ENCODE measurements around the gene HSPG2.
"Not testable (repeated sequence)": the region's sequence is repeated elsewhere in the genome, so short reads cannot be mapped to it uniquely, and the experiment has no call there.

HSPG2 gene

DNA sequence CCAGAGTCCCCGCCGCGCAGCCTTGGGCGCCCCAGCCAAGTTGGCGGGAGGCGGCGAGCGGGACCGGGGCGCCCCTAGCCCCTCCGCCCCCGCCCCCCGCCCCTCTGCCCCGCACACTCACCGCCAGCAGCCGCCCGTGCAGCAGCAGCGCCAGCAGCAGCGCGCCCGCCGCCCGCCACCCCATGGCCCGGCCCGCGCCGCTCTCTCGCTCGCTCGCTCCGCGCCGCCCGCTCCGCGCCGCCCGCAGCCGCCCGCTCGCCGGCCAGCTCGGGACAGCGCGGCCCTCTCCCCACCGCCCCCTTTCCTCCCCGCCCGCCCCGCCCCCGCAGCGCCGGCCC, at the start of gene HSPG2:
Gene HSPG2 (minus strand): TSS at position 277 of the 338 bp plus-strand sequence. CDS start 93 bp downstream, at position 184.
- DNase-seq (ENCODE audit: low read depth): no peak

DNA sequence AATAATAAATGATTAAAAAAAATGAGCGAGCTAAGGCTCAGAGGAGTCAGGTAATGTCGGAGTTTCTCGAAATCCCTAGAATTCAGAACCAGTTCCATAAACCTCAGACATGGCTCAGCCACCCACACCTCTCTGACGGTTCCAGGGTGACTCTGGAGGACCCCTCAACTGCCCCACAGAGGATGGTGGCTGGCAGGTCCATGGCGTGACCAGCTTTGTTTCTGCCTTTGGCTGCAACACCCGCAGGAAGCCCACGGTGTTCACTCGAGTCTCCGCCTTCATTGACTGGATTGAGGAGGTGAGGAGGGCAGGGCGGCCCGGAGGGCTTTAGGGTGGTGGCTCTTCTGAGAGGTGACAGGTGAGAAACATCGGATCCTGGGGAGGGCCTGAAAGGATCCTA, 49.3 kb upstream of the HSPG2 start:
- not testable (repeated sequence) for DNase-seq (ENCODE audit: low read depth)

DNA sequence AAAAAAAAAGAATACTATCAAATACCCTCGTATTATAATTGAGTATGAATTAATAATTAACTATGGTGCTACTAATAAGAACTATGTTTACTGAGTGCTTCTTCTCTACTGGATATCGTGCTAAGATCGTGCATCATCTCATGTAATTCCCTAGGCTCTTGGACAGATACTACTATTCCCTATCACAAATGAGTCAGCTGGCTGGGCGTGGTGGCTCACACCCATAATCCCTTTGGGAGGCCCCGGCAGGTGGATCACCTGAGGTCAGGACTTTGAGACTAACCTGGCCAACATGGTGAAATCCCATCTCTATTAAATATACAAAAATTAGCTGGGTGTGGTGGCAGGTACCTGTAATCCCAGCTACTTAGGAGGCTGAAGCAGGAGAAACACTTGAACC, 48.8 kb upstream of the HSPG2 start:
- not testable (repeated sequence) for DNase-seq (ENCODE audit: low read depth)

DNA sequence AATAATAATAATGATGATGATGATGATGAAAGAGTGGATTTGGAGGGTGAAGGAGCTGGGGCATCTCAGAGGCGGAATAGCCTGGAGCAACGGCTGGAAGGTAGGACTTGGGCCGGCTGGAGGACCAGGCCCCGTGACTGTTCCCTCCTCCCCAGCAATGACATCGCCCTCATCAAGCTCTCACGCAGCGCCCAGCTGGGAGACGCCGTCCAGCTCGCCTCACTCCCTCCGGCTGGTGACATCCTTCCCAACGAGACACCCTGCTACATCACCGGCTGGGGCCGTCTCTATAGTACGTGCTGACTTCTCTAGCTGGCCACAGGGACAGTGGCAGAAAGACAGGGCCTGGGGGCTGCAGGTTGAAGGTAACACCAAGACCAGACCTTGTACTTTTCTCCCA, 46.4 kb upstream of the HSPG2 start:
- not testable (repeated sequence) for DNase-seq (ENCODE audit: low read depth)

DNA sequence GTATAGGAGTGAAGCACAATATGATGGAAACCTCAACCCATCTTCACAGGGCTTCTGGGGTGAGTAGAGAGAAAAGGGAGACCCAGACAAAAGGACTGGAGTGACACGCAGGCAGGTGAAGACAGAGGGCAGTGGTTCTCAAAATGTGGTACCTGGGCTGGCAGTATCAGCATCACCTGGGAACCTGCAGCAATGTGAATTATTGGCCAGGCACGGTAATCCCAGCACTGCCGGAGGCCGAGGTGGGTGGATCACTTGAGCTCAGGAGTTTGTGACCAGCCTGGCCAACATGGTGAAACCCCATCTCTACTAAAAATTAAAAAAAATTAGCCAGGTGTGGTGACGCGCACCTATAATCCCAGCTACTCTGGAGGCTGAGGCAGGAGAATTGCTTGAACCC, 45.0 kb upstream of the HSPG2 start:
- DNase-seq (ENCODE audit: low read depth): not testable (repeated sequence)

DNA sequence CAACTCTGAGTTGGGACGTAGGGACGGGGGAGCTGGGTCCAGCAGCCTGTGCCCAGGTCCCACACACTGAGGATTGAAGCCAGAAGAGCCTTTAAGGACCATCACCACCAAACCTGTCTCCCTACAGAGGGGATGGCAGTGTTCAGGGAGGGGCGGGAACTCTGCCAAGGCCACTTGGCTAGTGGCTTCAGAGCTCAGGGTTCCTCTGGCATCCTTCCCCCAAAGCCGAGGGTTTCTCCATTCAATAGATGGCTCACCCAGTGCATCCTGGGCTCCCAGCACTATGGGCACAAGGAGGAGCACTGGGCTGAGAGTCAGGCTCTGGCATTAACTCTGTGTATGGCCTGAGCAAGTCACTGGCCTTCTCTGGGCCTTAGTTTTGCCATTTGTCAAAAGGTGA, 44.1 kb upstream of the HSPG2 start:
- not testable (repeated sequence) for DNase-seq (ENCODE audit: low read depth)

DNA sequence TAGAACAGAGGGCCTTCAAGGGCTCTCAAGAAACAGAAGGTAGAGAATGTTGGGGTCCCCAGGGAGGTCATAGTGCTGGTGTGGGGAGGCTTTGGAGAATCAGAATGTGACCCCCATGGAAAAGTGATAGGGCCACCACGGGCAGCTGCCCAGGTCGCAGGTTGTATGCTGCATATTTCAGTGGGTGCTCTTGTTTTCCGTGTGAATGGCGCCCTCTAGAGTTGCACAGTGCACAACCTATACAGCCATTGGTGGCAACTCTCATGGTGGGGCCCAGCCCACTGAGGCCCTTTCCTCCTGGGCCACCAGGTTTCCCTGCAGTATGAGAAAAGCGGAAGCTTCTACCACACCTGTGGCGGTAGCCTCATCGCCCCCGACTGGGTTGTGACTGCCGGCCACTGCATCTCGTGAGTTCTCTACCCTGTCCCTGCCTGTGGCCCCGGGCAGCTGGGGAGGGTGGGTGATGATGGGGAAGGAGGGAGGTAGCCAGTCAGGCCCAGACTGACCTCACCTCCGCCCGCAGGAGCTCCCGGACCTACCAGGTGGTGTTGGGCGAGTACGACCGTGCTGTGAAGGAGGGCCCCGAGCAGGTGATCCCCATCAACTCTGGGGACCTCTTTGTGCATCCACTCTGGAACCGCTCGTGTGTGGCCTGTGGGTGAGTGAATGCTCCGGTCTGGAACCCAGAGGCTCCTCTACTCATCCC, 43.6 kb upstream of the HSPG2 start:
- not testable (repeated sequence) for DNase-seq (ENCODE audit: low read depth)

DNA sequence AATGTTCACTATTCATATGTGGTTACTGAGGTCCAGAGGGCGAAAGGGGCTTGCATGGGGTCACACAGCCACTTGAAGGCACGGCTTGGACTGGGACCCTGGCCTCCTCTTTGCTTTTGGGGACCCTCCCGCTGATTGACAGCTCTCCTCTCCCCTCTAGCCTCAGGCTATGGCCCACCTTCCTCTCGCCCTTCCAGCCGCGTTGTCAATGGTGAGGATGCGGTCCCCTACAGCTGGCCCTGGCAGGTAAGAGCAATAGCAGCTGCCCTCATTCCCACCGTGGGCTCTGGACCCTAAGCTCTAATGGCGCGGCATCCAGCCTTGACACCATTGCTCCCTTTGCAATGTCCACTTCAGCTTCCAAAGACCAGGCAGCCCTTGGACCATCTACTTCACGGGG, 41.1 kb upstream of the HSPG2 start:
- DNase-seq (ENCODE audit: low read depth): not testable (repeated sequence)

DNA sequence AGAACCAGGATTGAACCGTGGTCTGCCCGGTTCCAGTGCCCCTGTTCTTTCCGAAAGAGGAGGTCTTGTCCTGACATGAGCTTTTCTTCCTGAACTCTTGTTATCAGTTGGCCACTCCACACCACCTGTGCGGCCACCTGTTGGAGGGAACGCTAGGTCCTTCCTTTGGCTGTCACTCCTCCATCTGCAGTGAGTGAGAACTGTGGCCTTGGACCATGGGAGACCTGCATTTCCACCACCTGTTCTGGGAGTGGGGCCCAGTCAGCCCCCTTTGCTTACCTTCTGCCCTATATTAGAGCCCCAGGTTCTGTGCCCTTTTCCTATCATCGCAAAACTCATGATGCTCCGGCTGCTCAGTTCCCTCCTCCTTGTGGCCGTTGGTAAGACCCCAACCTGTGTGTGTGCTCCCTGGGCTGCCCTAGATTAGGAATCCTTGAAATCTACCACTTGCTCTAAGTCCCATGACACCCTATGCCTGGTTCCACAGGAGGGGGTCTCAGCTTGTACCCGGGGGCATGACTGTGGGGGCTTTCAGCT, 39.7 kb upstream of the HSPG2 start, which contains the start of gene CELA3B:
Gene CELA3B (plus strand): TSS at position 320 of the 537 bp plus-strand sequence. CDS start 18 bp downstream, at position 338.
- not testable (repeated sequence) for DNase-seq (ENCODE audit: low read depth)

DNA sequence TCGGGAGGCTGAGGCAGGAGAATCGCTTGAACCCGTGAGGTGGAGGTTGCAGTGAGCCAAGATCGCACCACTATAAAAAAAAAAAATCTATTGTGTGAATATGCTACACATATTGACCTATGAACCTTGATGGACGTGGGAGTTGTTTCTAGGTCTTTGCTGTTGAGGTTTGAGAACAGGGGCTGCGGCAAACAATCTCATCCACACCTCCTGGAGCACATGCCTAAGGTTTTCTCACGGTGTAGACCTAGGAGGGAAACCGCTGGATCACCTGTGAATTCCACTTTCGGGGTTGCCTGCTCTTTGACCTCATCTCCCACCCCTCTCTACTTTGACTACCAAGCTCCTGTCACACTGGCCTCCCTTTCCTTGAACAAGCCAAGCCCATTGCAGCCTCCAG, 38.2 kb upstream of the HSPG2 start:
- not testable (repeated sequence) for DNase-seq (ENCODE audit: low read depth)

DNA sequence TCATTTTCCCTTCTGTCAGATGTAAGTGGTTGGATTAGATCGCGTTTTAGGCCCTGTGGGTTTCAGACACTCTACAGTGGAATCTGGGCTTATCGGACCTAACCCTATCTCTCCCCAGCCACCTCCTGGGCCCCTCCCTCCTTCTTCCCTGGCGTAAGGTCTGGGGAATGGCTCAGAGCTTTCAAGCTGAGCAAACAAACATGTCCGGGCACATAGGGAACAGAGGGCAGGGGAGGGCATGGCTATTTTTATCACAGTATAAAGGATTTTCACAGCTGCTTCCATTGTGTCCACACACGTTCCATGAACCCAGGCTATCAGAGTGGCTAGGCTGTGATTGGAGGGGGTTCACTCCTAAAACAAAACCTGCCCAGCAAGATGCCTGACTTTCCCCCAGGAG, 37.6 kb upstream of the HSPG2 start:
- not testable (repeated sequence) for DNase-seq (ENCODE audit: low read depth)

DNA sequence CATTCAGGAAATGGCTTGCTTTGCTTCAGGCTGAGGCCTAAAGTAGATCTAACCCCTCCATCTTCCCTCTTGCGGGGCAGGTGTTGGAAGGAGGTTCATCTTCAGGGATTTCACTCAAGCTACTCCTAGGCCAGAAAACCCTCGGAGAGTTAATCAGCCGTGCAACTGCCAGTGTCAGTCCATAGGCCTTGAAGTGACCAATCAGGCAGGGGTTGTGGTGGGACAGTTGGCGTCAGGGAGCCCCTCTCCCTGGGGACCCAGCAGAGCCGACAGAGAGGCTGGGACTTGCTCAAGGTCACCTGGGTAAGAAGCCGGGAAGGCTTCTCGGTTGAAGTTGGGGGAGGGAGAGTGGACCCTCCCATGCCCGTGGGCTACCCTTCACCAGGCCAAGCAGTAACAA, 36.8 kb upstream of the HSPG2 start:
- DNase-seq (ENCODE audit: low read depth): not testable (repeated sequence)

DNA sequence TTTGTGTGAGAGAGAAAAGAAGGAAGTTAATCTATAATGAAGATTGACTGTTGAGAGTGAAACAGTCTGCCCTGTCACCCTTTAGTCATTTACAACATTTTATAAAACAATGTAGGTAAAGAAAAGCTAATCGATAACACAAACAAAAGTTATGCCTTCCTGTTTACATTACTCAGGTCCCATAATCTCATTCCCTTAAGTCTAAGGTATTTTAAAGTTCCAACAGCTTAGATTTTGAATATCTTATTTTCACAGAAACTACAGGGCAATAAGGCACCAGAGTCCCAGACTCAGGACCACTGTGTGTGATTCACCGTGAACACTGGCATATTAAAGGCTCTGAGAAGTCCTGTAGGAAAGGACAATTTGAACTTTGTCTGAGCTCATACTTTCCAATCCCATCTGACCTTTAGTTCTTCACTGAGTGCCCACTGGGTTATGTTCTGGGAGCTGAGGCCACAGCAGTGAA, 35.9 kb upstream of the HSPG2 start:
- not testable (repeated sequence) for DNase-seq (ENCODE audit: low read depth)

DNA sequence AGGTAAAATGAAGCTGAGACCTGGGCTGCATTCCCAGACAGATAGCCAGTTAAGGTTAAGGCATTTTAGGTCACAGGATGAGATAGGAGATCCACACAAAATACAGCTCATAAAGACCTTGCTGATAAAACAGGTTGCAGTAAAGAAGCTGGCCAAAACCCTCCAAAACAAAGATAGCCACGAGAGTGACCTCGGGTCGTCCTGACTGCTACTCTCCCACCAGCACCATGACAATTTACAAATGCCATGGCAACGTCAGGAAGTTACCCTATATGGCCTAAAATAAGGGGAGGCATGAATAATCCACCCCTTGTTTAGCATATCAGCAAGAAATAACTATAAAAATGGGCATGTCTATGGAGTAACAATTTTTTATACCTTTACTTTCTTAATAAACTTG, 33.4 kb upstream of the HSPG2 start:
- DNase-seq (ENCODE audit: low read depth): not testable (repeated sequence)

DNA sequence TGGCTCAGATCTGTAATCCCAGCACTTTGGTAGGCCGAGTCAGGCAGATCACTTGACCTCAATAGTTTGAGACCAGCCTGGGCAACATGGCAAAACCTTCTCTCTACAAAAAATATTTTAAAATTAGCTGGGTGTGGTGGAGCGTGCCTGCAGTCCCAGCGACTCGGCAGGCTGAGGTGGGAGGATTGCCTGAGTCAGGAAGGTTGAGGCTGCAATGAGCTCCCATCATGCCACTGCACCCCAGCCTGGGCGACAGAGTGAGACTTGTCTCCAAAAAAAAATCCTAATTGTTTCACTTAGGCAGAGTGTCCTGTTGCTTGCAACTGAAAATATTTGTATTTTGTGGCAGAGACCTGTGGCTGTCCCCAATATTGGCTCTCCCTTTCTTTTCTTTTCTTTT, 32.0 kb upstream of the HSPG2 start:
- DNase-seq (ENCODE audit: low read depth): not testable (repeated sequence)

DNA sequence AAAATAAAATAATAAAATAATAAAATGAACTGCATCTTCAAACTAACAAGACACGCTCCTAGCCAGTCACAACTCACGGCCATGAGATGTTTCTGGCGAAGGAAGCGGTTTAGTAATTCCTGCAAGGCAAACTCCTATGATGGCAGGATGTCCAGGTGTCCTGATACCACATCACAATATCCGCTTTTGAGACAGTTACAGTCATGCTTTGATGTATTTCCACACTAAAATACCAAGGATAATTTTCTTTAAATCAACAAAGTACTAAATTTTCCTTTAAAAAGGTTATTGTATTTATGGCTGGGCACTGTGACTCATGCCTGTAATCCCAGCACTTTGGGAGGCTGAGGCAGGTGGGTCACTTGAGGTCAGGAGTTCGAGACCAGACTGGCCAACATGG, 30.1 kb upstream of the HSPG2 start:
- not testable (repeated sequence) for DNase-seq (ENCODE audit: low read depth)

DNA sequence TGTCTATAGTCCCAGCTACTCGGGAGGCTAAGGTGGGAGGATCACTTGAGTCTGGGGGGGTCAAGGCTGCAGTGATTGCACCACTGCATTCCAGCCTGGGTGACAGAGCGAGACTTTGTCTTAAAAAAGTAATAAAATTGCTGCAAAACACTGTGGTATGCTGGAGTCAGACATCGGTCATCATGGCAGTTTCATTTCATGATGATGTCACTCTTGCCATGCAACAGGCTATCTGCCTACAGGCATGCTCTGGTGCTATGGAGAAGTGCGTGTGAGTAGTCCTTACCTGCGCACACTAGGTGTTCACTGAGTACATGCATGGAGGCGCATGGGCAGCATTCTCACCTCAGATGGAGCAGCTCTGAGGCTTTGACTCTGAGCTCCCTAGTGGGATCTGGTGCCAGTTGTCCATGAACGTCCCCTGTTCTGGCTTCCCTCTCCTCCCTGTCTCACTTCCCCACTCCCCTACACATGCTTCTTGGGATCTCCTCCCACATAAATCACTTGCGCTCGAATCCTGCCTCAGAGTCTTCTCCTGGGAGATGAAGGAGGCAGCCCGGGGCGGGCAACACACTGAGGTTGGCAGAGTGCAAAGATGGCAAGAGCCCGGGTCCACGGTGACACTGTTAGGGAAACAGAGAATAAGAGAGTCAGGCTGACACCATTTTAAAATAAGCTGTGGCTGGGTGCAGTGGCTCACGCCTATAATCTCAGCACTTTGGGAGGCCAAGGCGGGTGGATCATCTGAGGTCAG, 29.3 kb upstream of the HSPG2 start:
- no peak for DNase-seq (ENCODE audit: low read depth)

DNA sequence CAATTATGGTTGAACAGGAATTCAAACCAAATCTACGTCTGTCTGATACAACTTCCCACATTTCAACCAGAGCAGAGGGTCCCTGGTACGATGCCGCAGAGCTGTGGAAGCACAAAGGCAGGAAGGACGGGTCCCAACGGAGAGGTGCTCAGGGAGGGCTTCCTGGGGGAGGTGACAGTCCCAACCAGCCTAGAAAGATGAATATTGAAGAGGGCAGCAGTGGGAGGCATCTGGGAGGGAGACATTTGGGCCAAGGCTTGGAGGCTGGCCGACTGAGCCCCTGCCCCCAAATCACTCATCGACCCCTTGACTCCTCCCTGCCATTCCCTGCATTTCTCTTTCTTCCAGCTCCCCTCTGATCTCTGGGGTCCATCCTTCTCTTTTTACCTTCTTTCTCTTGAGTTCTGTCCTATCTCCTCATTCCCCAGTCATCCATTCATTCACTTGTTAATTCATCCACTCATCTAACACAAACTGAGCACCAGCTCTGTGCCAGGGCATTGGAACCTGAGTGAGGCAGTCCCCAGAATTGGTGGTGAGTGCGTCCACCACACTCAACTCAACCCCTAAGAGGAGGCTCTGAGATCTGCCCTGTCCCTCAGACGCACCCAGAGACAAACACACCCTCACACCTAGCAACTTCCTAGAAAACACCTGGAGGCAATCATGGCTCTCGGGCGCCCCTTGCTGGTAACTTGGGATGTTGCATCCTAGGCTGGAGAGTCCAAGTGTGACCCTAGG, 26.5 kb upstream of the HSPG2 start:
- DNase-seq (ENCODE audit: low read depth): peak; percentile 77

DNA sequence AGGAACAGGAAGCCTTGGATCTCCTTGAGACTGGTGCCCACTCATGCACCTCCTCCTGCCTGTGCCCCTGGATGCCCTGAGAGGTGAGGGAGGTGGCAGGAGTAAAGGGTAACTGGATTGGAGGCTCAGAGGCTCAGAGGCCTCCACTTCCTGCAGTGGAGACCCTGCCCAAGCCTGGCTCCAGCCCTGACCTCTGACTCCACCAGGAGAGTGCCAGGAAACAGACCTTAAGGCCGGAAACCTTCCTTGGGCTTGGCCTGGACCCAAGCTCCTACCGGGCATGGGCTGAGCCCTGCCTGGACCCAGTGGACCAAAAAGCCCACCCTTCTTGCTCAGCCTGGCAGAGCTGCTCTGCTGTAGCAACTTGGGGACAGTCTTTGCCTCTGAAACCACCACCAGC, 24.7 kb upstream of the HSPG2 start:
- DNase-seq (ENCODE audit: low read depth): no peak

DNA sequence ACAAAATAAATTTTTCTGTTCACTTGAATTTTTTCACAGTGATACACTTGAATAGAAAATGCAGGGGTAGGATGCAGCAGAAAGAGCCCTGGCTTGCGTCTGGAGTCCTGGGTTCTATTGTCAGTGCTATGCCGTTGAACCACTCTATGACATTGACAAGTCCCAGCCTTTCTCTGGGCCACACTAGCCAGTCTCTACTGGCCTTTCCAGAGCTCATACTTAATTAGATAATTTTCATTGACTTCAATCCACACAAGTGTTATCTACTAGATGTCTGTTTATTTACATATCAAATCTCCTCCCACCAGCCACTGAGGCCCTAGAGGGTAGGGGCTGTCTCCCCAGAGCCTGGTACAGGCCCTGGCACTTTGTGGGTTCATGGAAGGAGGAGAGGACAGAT, 24.2 kb upstream of the HSPG2 start:
- DNase-seq (ENCODE audit: low read depth): no peak

DNA sequence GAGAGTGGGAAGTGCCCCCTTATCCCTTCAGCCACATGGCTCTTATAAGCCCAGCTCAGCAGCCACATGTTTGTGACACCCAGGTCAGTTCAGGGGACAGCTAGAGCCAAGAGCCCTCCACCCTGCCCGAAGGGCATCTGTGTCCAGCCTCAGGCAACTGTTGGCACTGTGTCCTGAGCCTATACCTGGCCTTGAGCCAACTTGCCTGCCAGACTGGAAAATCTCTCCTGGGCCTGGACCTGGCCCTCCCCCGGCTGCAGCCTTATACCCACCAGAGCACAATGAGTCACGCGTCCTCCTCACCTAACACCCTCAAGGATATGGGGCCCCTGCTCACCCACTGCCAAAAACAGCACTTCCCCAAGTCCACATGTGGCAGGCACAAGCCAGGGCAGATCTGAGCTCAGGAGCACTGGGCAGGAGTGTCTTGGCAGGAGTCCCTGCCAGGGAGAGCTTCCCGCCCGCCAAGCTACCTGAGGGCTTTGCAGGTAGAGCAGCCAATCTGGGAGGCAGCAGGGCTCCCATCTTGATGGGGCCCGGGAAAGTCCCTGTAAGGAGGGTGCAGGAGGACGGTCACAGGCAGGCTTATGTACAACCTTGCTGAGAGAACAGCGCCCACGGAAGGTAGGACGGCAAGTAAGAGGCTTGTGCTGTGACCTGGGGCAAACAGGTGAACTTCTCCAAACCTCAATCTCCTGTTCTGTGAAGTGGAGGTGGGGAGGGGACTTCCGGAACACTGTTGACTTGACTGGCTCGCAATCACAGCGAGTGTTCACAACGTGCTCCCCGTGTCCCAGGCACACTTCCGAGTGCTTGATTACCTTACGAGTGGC, 19.8 kb upstream of the HSPG2 start:
- no peak for DNase-seq (ENCODE audit: low read depth)

Measured in stimulated activated CD8-positive, alpha-beta memory T cell treated with anti-CD3 and anti-CD28 coated beads, Interleukin-15, amount 100 ng/mL, for 1 hour (primary cell).